H1 (cell line): Measurements from ENCODE around the gene HLA-DOB. TPM values are rescaled to one million over a fixed set of nuclear protein-coding genes. Genes with fewer than 3 reads are reported as not detected.
A peak's percentile ranks its signal among the peaks of the same experiment; 100 is the strongest.

Experiments used
- CTCF ChIA-PET: fragments of 300-600 bp; sonication (Branson Sonifier 250); formaldehyde crosslinking; loops from one replicate; lab custom pipeline; 2021; ENCODE audit not compliant: partially characterized antibody; lab: Charles Lee
- POLR2A ChIA-PET: fragments of 300-600 bp; sonication (Branson Sonifier 250); formaldehyde crosslinking; loops from one replicate; lab custom pipeline; 2021; ENCODE audit warnings: inconsistent platforms; ENCODE audit not compliant: partially characterized antibody; lab: Charles Lee
- DNase-seq, 2 experiments: peaks; one replicate each; pipeline versions ENCODE4 v3.0.0 to v3.0.0-alpha.2; 2010 to 2022; ENCODE audit warnings: low spot score in 2 of 2, low read depth in 1 of 2, mixed read lengths in 1 of 2
- FAIRE-seq: peaks from 2 replicates; lab custom pipeline; 2011; peaks lifted over from hg19 to GRCh38; lab: Jason Lieb, UNC
- H2AFZ ChIP-seq: 2 replicates; pipeline ENCODE4 v1.8.1; 2012; ENCODE audit warnings: low read length, inconsistent platforms
- H2AK5ac ChIP-seq: 2 replicates; pipeline ENCODE4 v1.6.1; 2013; ENCODE audit warnings: low read depth, low read length
- H2BK120ac ChIP-seq: replicated peaks from 2 replicates; pipeline ENCODE3; 2013; ENCODE audit warnings: low read depth, low read length, inconsistent platforms
- H2BK12ac ChIP-seq: 2 replicates; pipeline ENCODE4 v1.6.1; 2013; ENCODE audit warnings: low read depth, low read length
- H2BK15ac ChIP-seq: 2 replicates; pipeline ENCODE4 v1.6.1; 2013; ENCODE audit warnings: low read length
- H2BK20ac ChIP-seq: 2 replicates; pipeline ENCODE4 v1.6.1; 2013; ENCODE audit warnings: low read length
- H2BK5ac ChIP-seq: 2 replicates; pipeline ENCODE4 v1.6.1; 2013; ENCODE audit warnings: low read depth, low read length
- H3K14ac ChIP-seq: 2 replicates; pipeline ENCODE4 v1.6.1; 2013; ENCODE audit warnings: inconsistent platforms; ENCODE audit not compliant: insufficient read length
- H3K18ac ChIP-seq: 2 replicates; pipeline ENCODE4 v1.6.1; 2013; ENCODE audit warnings: low read length; ENCODE audit errors: extremely low read depth
- H3K23ac ChIP-seq: 2 replicates; pipeline ENCODE4 v1.6.1; 2013; ENCODE audit warnings: inconsistent platforms; ENCODE audit not compliant: insufficient read length
- H3K23me2 ChIP-seq: 2 replicates; pipeline ENCODE4 v1.6.1; 2013; ENCODE audit warnings: low read depth, low read length
- H3K27ac ChIP-seq: 2 replicates; pipeline ENCODE4 v1.6.1; 2011; ENCODE audit warnings: low read depth, low read length, inconsistent platforms
- H3K27me3 ChIP-seq, 4 experiments: replicated peaks in 1 of 4; 1 replicate in 1 of 4; 2 replicates in 3 of 4; pipeline versions ENCODE4 v1.6.1 to v1.8.1; 2011 to 2013; ENCODE audit warnings: low read length in 3 of 4, mild to moderate bottlenecking in 3 of 4, inconsistent platforms in 2 of 4, mixed read lengths in 2 of 4, moderate library complexity in 1 of 4; ENCODE audit not compliant: control insufficient read depth in 3 of 4, insufficient read depth in 3 of 4; ENCODE audit errors: extremely low read depth in 1 of 4
- H3K36me3 ChIP-seq, 4 experiments: 2 replicates each; pipeline versions ENCODE4 v1.6.1 to v1.8.1; 2011 to 2013; ENCODE audit warnings: mild to moderate bottlenecking in 4 of 4, low read length in 3 of 4, moderate library complexity in 2 of 4, control low read depth in 1 of 4, inconsistent platforms in 1 of 4; ENCODE audit not compliant: insufficient read depth in 4 of 4, control insufficient read depth in 2 of 4
- H3K4ac ChIP-seq: replicated peaks from 2 replicates; pipeline ENCODE3; 2013; ENCODE audit warnings: low read length, low read depth, mixed read lengths, inconsistent platforms; ENCODE audit not compliant: insufficient read length
- H3K4me1 ChIP-seq, 4 experiments: replicated peaks in 1 of 4; 1 replicate in 1 of 4; 2 replicates in 3 of 4; pipeline versions ENCODE4 v1.6.1 to v1.8.1; 2011 to 2013; ENCODE audit warnings: low read length in 3 of 4, inconsistent platforms in 2 of 4, mixed read lengths in 1 of 4; ENCODE audit not compliant: insufficient read depth in 4 of 4, control insufficient read depth in 3 of 4
- H3K4me2 ChIP-seq, 2 experiments: 2 replicates each; pipeline versions ENCODE4 v1.6.1 to v1.8.1; 2011 to 2013; ENCODE audit warnings: low read depth in 2 of 2, low read length in 2 of 2, control low read depth in 1 of 2, inconsistent platforms in 1 of 2, mild to moderate bottlenecking in 1 of 2; ENCODE audit not compliant: insufficient read depth in 1 of 2
- H3K4me3 ChIP-seq, 4 experiments: fragments of 200-600, 300-600 bp in 1 of 4; sonication (generic), shearing (Covaris generic), sonication (Bioruptor Twin) in 1 of 4; 2 replicates each; pipeline versions ENCODE4 v1.5.1 to v1.8.1; 2011 to 2016; ENCODE audit warnings: low read length in 4 of 4, low read depth in 3 of 4, control low read depth in 2 of 4, inconsistent platforms in 2 of 4, mild to moderate bottlenecking in 2 of 4, mixed read lengths in 1 of 4, moderate library complexity in 1 of 4; ENCODE audit not compliant: insufficient read depth in 2 of 4; ENCODE audit errors: extremely low read depth in 1 of 4
- H3K56ac ChIP-seq: replicated peaks from 2 replicates; pipeline ENCODE3; 2013; ENCODE audit warnings: low read depth, mild to moderate bottlenecking, mixed read lengths, low read length, inconsistent platforms; ENCODE audit not compliant: insufficient read length
- H3K79me1 ChIP-seq: 2 replicates; pipeline ENCODE4 v1.6.1; 2013; ENCODE audit warnings: low read depth, low read length, control low read depth
- H3K79me2 ChIP-seq, 2 experiments: 2 replicates each; pipeline versions ENCODE4 v1.6.1 to v1.8.1; 2012 to 2013; ENCODE audit warnings: low read length in 2 of 2, mild to moderate bottlenecking in 2 of 2, inconsistent platforms in 1 of 2; ENCODE audit not compliant: insufficient read depth in 2 of 2, control insufficient read depth in 1 of 2
- H3K9ac ChIP-seq, 4 experiments: replicated peaks in 1 of 4; 1 replicate in 1 of 4; 2 replicates in 3 of 4; pipeline versions ENCODE4 v1.6.1 to v1.8.1; 2011 to 2013; ENCODE audit warnings: low read depth in 3 of 4, low read length in 3 of 4, control low read depth in 2 of 4, mild to moderate bottlenecking in 2 of 4, moderate library complexity in 2 of 4, inconsistent platforms in 1 of 4; ENCODE audit errors: extremely low read depth in 1 of 4
- H3K9me3 ChIP-seq, 2 experiments: 2 replicates each; pipeline versions ENCODE4 v1.6.1 to v1.8.1; 2012 to 2013; ENCODE audit warnings: mild to moderate bottlenecking in 2 of 2, moderate library complexity in 2 of 2, control low read depth in 1 of 2, inconsistent platforms in 1 of 2, low read depth in 1 of 2, low read length in 1 of 2, mixed read lengths in 1 of 2; ENCODE audit not compliant: insufficient read depth in 2 of 2
- H4K20me1 ChIP-seq, 2 experiments: replicated peaks in 1 of 2; 2 replicates each; pipeline versions ENCODE3 to v1.8.1; 2011 to 2013; ENCODE audit warnings: inconsistent platforms in 2 of 2, low read length in 2 of 2, mild to moderate bottlenecking in 1 of 2; ENCODE audit not compliant: insufficient read depth in 2 of 2, control insufficient read depth in 1 of 2
- H4K5ac ChIP-seq: 2 replicates; pipeline ENCODE4 v1.6.1; 2013; ENCODE audit warnings: low read length, low read depth, mixed read lengths, inconsistent platforms; ENCODE audit not compliant: insufficient read length
- H4K8ac ChIP-seq: 2 replicates; pipeline ENCODE4 v1.8.0; 2013; ENCODE audit warnings: mild to moderate bottlenecking, moderate library complexity, low read length, inconsistent platforms; ENCODE audit not compliant: insufficient read depth; ENCODE audit errors: extremely low read depth
- H4K91ac ChIP-seq: replicated peaks from 2 replicates; pipeline ENCODE3; 2013; ENCODE audit warnings: low read length, mixed read lengths, inconsistent platforms; ENCODE audit not compliant: insufficient read length
- EZH2 ChIP-seq: fragments of 200-600 bp; sonication (generic); IDR thresholded peaks from 2 replicates; pipeline ENCODE4 v1.7.1; 2012; ENCODE audit warnings: low read depth, mild to moderate bottlenecking, moderate library complexity, low read length, inconsistent platforms; ENCODE audit not compliant: severe bottlenecking
- GABPA ChIP-seq: IDR thresholded peaks from 2 replicates; pipeline ENCODE4 v1.6.1; 2011; ENCODE audit warnings: mild to moderate bottlenecking, low read length, moderate library complexity, borderline replicate concordance; ENCODE audit not compliant: insufficient read depth
- KDM4A ChIP-seq: IDR thresholded peaks from one replicate; pipeline ENCODE4 v1.7.1; 2012; ENCODE audit warnings: low read depth, mild to moderate bottlenecking, moderate library complexity, low read length, inconsistent platforms; ENCODE audit not compliant: severe bottlenecking
- RBBP5 ChIP-seq: IDR thresholded peaks from 2 replicates; pipeline ENCODE4 v1.7.1; 2012; ENCODE audit warnings: low read depth, mild to moderate bottlenecking, inconsistent platforms, low read length, moderate library complexity, borderline replicate concordance
- TBP ChIP-seq: IDR thresholded peaks from 2 replicates; pipeline ENCODE4 v1.6.1; 2011; ENCODE audit warnings: low read depth, low read length, improper control_type of control experiment
- TEAD4 ChIP-seq: IDR thresholded peaks from 2 replicates; pipeline ENCODE4 v1.6.1; 2012; ENCODE audit warnings: low read depth, low read length, inconsistent platforms, mixed read lengths
- USF2 ChIP-seq: IDR thresholded peaks from 2 replicates; pipeline ENCODE4 v1.6.1; 2011; ENCODE audit warnings: low read length, improper control_type of control experiment
- WGBS, 2 experiments: shearing (Covaris generic) in 1 of 2; methylation state at CpG; one replicate each; pipeline versions ENCODE4 v1.1.6 to v1.1.7; 2013 to 2015; ENCODE audit warnings: low lambda C conversion rate in 2 of 2, mixed read lengths in 2 of 2, inconsistent platforms in 1 of 2, low coverage in 1 of 2, missing lambda C conversion rate in 1 of 2; ENCODE audit not compliant: insufficient replicate concordance in 2 of 2, insufficient coverage in 1 of 2, insufficient read length in 1 of 2; ENCODE audit errors: extremely low coverage in 1 of 2, missing lambda C conversion rate in 1 of 2; 5-methylcytosine and 5-hydroxymethylcytosine counted together
- polyA plus RNA-seq, 7 experiments: library from polyadenylated mRNA; depleted of rRNA in 3 of 7; stranded (reverse) in 5 of 7; unstranded in 2 of 7; fragments of >200 nt in 5 of 7; fragments of 200-250 nt in 2 of 7; gene quantifications; 1 replicate in 5 of 7; 2 replicates in 1 of 7; 4 replicates in 1 of 7; pipeline versions ENCODE4 v1.2.1 to v1.2.3, GENCODE V29; 2011 to 2013; ENCODE audit warnings: missing spikeins in 2 of 7, mixed read lengths in 2 of 7
- total RNA-seq: library from RNA; stranded (reverse); fragmentation: NEBNext Ultra II Directional; extraction: Animal tissue kit (Norgen Biotek cat#: 25700); gene quantifications from 2 replicates; pipeline ENCODE4 v1.2.1, GENCODE V29; 2021

The HLA-DOB gene
- total and polyA plus RNA-seq, 2 of the 8 experiments (the other 6 are each of a cell fraction or from before 2014, with no cell fraction given), result 0.35 TPM; not detected in 1

DNA sequence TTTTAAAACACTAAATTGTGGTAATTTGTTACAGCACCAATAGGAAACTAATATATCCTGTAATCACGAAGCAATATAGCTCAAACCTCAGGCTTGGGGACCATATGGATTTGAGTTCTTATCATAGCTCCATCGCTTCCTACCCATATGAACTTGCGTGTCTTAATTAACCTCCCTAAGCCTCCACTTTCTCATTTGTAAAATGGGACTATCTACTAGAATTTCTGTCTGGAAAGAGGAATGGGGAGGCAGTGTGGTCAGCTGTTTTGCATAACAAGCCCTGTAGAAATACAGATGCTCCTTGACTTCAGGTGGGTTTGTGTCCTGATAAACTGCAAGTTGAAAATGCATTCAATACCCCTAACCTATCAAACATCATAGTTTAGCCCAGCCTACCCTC lies 17.1 kb downstream of the HLA-DOB start:
- H3K27me3 ChIP-seq, result peaks cover 0 to 1% (median 0%) of the 10 kb centered on the region in 4 experiments; a peak in 1 of 7 replicates
- CTCF ChIA-PET, result interaction anchor here (0.6 to 3.0 kb wide), 13 partner anchors 9 to 399 kb away, joined by 3 to 25 read pairs (median 4); partner anchors contain the start of gene TAP2

More for the DNA sequence above, 17.1 kb downstream of the HLA-DOB start:
- no peak overlapping the region for H3K18ac ChIP-seq
- no peak overlapping the region for H3K27ac ChIP-seq
- no peak for TF ChIP-seq TEAD4
- no peak for TF ChIP-seq EZH2
- TF ChIP-seq KDM4A, result no peak
- no peak for TF ChIP-seq TBP
- TF ChIP-seq GABPA, result no peak
- no peak for TF ChIP-seq RBBP5
- TF ChIP-seq USF2, result no peak
- TF ChIP-seq, all 59 proteins: peak for 0
- Histone ChIP-seq H2AK5ac (no peak overlapping the region), H2BK15ac (no peak overlapping the region), H3K23ac (no peak overlapping the region), H3K14ac (no peak overlapping the region), H3K4me1 (peaks cover 0 to 3% (median 0%) of the 10 kb centered on the region in 4 experiments; a peak in 1 of 7 replicates), H3K36me3 (no peaks in the 10 kb centered on the region), H2BK12ac (no peak overlapping the region), H3K23me2 (no peaks in the 10 kb centered on the region), H3K4ac (no peak overlapping the region), H3K56ac (no peak overlapping the region), H2BK5ac (no peak overlapping the region), H4K8ac (no peak overlapping the region), H4K5ac (no peak overlapping the region), H3K79me1 (no peaks in the 10 kb centered on the region), H2AFZ (no peak overlapping the region), H4K20me1 (no peaks in the 10 kb centered on the region), H2BK20ac (no peak overlapping the region), H4K91ac (no peak overlapping the region), H3K9ac (no peak overlapping the region; a peak in 1 of 7 replicates), H3K4me2 (no peak overlapping the region), H2BK120ac (no peak overlapping the region), H3K4me3 (no peak overlapping the region), H3K9me3 (peaks cover 4 to 6% of the 10 kb centered on the region in 2 experiments; a peak in 1 of 4 replicates), H3K79me2 (no peaks in the 10 kb centered on the region)
- POLR2A ChIA-PET, result interaction anchor here (0.6 kb wide), 1 partner anchor 10 kb away, joined by 3 read pairs; no protein-coding TSS in a partner anchor
- FAIRE-seq, result peak; percentile 7
- DNase-seq, result no peak
- 72% methylated on average over 3 of the region's 3 CpGs; no CpG with 5 or more reads in 1 of the 2 experiments for WGBS, 2 experiments
